Activated CD4-positive, alpha-beta T cell treated with anti-CD3 and anti-CD28 coated beads, Interleukin-2, amount 50 U/mL, for 4 hours (primary cell): ENCODE data around the gene FGF14.

Experiments
- DNase-seq, 2 experiments: peaks; one replicate each; pipeline ENCODE4 v3.0.0-alpha.2; 2020

The FGF14 gene

DNA sequence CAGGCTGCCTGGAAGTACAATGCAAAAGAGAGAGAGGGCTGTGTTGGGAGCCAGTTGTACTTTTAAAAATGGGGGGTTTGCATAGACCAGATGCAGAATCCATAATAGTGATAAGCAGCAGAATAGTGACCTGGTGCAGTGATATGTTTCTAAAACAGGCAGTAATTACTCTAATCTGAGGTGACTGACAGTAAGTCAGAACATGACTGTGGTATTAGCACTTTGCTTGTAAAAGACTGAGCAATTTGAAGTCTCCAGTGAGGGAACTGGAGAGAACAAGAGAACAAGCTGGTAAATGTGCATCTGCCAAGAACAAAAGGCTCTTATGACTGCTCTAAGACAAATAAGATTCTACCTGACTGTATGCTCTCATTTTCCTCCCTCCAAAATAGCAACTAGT lies 565.9 kb downstream of the FGF14 start:
- DNase-seq, result no peak

DNA sequence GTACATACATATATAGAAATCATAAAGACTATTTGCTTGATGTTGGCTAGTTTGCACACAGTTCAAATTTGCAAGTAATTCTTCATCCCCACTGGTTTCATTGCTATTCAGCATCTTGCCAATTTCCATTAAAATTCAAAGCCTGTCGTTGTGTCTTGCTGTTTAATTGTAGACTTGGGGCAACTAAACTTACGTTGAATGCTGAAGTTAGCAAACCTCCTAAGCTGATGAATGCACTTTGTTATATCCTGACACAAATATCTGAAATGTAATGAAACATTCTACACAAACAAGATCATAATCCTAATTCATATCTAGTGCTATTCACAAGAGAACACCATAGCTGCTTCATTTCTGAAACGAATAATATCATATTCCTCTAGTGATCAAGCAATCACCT lies 568.2 kb downstream of the FGF14 start:
- no peak for DNase-seq

DNA sequence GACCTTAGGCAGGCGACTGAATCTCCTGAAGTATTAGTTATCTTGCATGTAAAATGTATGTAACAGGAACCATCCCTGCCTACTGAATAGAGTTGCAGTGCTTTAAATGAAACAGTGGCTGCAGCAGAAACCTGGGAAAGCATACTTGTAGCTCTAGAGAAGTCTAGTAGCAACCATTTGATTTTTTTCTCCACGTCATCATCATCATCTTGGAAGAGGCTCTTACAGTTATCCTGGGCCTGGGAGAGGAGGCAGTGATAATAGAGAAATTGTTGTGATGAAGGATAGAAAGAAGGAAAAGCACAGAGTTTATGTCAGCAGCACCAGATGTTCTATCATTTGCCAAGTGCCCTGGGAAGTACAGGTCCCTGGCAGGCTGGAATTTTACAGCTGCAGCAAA lies 571.8 kb downstream of the FGF14 start:
- DNase-seq, result no peak

DNA sequence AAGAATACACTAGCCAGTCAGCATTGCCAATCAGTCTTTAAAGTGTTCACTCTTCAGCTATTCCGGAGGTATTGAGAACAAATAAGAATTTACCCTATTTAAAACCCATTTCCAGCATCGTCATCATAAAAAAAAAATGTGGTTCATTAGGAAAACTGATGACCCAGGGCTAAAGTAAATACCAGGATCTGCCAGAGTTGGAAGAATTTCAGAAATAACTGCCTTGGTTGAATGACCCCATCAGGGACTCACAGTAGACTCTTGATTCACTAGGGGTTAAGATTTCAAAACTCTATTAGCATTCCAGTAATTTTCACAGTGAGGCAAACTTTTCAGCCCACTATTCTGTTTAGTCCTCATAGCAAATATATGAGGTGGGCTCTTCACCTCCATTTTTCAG lies 572.4 kb downstream of the FGF14 start:
- DNase-seq, result no peak

DNA sequence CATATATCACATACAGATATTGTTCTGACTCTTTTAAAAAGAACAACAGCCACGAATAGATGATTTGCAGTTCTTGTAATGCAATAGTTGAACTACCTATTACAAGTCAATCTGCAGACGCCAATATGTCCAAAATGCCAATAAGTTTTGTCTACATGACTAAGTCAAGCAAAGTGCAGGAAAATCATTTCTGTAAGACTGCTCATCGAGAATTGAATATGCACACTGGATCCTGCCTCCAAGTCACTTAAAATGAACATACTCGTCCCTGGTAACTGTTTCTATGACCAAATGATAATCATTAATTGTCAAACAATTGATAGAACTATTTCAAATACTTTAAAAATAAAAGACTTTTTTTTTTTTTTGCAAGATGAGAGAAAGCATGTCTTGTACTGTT lies 573.7 kb downstream of the FGF14 start:
- DNase-seq, result no peak

DNA sequence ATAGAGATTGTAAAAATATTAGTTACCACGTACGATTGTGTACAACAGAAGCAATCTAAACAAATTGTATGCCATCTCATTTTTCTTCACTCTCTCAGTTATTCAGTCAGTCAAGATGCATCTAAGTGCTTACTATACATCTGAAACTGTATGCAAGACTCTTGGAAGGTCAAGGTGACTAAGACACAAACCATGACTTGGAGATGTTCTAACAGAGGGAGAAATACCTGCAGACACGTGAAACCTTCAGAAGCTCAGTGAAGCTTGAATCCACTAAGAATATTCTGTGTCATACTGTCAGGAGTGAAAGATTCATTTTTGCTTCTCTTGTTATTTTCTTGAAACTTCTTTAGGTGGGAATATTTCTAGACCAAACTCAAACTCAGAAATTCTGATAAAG lies 584.0 kb downstream of the FGF14 start:
- DNase-seq, result no peak

DNA sequence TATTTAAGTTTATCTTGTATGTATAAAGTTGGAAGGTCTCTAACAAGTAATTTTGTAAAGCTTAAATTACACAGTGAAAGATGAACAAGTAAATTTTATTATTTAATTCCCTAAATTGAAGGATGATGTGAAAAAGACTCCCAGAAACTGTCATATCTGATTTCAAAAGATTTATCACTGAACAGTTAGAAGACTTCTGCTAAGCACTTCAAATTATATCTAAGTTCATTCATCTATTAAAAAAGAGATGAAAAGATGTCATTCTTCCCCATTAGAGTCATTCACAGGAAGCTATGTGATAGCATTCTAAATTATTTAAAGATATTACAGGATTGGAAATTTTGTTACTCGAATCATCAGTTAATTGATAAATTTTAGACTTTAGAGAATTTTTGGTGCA lies 590.0 kb downstream of the FGF14 start:
- no peak for DNase-seq

DNA sequence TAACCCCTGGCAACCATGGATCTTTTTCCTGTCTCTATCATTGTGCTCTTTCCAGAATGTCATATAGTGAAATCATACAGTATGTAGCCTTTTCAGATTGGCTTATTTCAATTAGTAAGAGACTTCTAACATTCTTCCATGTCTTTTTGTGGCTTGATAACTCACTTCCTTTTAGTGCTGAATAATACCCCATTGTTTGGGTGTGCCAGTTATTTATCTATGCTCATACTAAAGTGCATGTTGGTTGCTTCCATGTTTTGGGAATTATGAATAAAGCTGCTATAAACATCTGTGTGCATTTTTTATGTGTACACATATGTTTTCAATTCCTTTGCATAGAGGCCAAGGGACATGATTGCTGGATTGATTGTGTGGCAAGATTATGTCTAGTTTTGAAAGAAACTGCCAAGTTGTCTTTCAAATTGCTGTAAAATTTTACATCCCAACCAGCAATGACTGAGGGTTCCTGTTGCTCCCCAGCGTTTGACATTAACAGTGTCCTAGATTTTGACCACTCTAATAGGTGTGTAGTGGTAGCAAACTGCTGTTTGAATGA lies 590.5 kb downstream of the FGF14 start:
- no peak for DNase-seq

DNA sequence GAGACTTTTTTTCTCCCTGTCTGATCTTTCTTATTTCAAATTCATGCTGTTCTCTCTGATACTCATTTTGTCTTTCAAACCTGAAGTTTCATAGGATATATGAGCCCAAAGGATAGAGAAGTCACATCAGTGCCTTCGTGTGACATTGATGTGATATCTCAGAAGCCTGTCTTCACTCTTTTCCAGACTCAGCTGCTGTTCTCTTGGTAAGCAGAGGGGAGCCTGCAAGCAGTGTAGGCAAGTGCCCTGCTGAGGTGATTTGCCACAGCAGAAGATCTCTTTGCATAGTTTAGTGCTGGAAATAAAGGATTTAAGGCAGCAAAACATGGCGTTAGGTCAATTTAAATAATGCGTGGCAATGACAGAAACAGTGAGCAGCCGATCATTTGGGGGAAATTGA lies 602.7 kb downstream of the FGF14 start:
- no peak for DNase-seq

DNA sequence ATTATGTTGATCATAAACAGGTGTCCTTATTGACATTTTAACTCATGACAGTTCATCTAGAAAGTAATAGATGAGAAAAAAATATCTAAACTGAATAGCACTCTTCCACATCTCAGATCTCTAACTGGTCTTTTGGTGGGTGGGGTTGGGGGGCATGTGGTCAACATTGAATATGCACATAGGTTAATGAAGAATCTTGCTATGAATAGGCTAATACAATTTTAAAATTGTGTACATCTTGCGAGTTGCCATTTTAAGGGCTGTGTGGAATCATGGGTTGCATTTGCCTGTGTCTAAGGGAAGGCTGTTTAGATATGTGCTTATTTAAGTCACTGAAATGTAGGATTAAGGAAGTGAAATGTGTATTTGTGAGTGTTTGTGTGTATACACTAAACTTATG lies 603.4 kb downstream of the FGF14 start:
- DNase-seq, result no peak

DNA sequence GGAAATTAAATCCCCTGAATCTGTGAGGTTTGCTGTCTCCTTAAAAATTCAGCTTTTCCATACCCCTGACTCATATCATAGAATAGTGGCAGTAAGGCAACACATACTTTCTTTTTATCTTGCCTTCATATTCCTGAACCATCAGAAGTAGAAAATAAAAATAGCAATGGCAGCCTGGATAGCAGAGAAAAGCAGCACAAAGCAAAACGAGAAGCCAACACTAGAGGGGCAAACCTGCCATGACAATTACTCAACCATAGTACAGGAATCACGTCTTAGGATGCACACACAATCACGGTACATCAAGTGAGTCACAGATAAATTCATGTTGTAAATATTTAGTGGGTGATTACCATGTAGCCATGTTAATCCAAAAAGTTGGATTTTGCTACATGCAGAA lies 606.4 kb downstream of the FGF14 start:
- no peak for DNase-seq

DNA sequence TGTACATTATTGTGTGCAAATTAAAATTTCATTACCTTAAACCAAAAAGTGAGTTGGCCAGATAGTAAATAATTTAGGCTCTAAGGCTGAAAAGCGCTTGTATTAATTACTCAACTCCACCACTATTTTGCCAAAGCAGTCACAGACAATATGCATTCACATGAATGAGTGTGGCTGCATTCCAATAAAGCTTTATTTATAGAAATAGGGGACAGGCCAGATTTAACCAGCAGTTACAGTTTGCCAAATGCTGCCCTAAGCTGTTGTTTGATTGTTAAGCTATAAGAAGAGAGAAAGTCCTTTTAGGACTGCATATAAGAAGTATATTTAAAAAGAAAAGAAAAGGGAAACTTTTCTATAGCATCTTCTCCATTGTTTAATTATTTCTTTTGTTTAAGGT lies 606.8 kb downstream of the FGF14 start:
- DNase-seq, result no peak

DNA sequence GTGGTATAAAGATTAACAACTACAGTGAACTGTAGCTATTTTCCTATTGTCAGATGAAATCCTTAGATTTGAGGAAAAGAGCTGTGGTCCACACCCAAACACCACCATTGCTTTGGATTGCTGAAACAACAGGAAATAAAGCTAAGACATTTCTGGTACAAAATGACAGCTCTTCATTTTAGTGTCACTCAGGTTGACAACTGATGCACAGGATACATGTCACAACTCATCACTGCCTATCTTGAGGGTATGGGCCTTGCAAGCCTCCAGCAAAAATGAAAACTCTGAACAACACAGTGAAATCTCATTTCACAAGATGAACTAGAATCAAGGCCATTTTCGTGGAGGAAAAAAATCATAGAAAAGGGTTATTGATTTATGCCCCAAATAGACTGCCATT lies 609.7 kb downstream of the FGF14 start:
- DNase-seq, result no peak

DNA sequence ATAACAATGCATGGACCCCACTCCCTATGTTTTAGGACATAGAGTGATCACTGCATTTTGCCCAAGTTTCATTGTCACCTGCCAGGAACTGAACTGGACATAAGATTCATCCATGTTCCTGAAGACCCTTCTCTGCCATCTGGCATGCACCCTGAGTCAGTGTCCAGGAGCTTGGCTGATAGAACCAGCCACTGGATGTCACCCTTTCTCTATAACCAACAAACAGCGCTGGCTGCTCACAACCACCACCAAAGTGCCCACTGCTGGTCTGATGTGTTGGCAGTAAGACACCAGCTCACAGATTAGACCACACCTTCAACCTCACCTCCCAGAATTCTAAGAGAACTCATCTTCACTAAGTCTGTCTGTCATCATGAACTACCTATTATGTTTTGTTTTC lies 616.0 kb downstream of the FGF14 start:
- no peak for DNase-seq

DNA sequence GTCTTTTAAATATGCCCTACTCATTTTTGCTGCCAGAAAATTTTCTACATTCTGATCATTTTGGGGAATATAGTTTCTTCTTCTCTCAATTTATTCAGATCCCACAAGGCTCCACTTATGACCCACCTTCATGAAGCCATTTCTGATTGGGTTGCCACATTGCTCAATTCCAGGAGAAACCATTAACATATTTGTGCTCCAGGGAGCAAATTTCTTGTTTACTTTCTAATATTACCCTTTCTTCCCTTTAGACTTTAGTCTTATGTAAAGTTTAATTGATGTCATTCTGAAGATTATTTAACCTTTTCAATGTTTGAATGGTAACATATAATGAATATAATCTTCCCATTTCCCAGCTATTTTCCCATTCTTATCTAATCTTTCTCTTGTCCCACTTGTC lies 617.5 kb downstream of the FGF14 start:
- DNase-seq, result no peak

DNA sequence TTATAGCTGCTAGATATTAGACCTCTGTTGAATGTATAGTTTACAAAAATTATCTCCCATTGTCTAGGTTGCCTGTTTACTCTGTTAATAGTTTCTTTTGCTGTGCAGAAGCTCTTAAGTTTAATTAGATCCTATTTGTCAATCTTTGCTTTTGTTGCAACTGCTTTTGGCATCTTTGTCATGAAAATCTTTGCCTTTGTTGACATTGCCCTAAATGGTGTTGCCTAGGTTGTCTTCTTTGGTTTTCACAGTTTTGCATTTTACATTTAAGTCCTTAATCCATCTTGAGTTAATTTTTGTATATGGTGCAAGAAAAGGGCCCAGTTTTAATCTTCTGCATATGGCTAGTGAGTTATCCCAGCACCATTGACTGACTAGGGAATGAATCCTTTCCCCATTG lies 618.3 kb downstream of the FGF14 start:
- DNase-seq, result no peak

DNA sequence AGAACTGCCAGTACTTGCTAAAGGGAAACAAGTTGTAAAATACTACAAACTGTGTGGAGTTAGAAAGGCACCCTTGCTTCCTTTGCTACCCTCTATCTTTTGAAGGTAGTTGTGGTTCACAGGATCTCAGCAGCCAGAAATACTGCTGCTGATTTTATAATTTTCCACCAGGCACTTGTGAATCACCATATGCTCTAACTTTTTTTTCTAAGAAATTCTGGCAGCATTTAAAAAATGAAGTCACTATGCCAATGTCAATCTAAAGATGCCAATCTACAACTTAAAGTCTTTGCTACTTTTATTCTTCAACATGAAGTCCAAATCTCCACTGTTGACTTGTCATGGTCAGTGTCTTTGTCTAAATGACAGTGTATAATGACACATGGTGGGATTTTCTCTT lies 621.6 kb downstream of the FGF14 start:
- no peak for DNase-seq

DNA sequence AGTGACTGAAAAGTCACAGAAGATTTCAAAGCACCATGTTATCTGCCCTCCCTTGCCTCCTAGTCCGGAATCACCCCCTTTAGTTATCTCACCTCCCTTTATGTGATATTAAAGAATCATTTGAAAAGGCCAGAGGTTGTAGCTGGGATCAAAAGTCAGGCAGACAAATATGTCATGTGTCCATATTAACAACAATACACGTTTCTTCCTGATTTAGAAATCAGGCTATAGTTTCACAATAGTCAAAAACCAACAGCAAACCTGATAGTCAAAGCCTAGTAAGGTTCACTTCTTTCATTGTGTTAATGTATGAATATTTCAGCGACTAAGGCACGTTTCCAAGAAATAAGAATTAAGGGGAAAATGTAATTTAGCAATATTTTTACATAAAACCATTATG lies 622.7 kb downstream of the FGF14 start:
- no peak for DNase-seq

DNA sequence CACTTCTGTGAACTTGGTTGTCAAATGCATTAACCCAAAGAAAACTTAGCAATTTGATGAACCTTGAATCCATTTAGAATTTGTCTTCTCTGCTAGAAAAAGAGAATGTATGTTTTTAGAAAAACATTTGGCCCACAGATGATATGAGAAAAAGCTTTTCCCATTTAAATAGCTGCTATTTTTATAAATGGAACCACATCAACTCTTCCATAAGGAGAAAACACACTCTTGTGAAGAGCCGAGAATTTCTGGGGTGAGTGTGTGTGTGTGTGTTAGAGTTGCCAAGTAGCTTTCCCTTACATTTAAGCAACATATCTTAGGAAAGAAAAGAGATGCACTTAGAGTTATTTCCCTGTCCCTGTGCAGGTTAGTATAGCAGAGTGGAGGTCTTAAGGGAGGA lies 626.6 kb downstream of the FGF14 start:
- DNase-seq, result no peak

DNA sequence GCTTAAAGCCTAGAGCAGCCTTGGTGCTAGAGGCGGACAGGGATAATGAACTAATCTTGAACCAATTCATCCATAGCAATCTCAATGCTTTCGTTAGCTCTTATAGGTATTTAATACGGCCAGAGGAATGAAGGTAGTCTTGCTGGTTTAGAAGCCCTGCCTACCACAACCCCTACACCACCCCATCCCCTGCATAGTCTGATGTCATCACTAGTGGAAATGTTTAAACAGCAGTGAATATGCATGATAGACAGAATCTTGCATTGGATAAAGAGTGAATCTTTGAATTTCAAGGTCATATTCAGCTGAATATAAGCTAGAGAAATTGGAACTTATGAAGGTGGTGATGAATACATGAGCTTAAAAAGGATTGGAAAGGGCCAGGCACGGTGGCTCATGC lies 627.5 kb downstream of the FGF14 start:
- DNase-seq, result no peak

DNA sequence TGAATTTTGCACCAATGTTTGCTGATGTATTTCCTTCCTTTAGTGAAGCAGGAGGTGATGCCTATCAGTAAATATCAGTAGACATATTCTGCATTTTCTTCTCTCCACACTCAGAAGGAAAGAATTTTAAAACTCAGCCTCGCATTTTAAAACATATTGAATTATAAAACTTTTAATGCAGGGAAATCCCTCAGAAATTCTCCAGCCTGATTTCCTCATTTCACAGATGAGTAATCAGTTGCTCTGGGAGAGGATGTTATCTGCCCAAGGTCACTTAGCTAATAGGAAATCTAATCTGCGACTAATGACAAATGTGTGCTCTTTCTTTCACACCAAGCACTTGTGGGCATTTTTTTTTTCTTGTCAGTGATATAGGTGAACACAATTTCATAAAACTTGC lies 628.8 kb downstream of the FGF14 start:
- no peak for DNase-seq

DNA sequence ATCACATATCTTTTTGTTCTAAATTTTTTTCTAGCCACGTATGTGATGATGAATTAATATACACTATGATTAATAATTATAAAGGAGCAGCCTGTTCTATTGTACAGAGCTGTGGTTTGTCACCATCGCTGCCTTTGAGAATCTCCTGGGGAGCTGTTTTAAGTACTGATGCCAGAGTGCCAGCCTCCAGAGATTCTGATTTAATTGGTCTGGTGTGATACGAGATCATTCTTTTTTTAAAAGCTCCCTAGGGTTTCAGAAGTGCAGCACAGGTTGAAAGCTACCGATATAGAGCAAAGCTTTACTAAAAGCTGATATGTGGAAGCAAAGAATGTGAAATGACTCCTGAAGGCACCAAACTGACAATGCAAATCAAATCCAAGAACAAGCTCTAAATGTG lies 634.7 kb downstream of the FGF14 start:
- no peak for DNase-seq

DNA sequence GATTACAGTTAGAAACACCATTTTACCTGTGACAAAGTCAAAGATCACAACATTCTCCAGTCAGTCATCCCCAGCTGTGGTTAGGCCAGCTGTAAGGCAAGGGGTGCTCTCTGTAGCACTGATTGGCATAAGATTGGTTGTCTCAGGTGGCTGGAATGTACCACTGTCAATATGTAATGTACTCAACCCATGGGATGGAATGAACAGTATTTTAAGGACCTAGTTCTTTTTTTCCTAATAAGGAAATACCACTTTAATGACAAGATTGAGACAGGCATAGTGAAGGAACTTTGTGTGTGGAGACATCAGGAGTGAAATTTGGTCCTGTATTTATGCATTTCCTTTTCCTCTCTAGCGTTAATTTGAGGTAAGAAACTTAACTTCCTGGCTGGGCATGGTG lies 638.7 kb downstream of the FGF14 start:
- no peak for DNase-seq

DNA sequence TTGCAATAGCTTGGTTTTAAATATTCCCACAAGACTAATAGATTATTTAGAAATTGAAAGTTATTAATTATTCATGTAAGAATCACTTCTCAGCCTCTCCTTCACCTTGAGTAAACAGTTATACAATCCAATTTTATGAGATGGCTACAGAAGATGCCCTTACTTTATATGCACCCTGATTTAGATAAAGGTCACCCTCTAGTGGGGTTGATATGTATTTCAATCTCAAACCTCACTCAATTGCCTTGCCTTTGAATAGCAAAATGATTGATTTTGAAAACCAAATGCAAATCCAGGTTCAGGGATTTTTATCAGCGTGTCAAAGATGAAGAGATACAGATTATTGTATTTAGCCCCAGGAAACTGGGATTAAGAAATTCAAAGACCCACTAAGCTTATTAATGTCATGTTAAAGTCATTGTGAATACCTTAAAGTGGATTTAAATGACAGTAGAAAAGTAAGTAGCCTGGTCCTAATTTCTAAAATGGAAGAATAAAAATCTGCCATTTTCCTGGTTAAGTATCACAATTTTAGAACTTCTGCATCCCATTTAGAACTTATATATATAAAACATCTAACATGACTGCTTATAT lies 644.3 kb downstream of the FGF14 start:
- no peak for DNase-seq

DNA sequence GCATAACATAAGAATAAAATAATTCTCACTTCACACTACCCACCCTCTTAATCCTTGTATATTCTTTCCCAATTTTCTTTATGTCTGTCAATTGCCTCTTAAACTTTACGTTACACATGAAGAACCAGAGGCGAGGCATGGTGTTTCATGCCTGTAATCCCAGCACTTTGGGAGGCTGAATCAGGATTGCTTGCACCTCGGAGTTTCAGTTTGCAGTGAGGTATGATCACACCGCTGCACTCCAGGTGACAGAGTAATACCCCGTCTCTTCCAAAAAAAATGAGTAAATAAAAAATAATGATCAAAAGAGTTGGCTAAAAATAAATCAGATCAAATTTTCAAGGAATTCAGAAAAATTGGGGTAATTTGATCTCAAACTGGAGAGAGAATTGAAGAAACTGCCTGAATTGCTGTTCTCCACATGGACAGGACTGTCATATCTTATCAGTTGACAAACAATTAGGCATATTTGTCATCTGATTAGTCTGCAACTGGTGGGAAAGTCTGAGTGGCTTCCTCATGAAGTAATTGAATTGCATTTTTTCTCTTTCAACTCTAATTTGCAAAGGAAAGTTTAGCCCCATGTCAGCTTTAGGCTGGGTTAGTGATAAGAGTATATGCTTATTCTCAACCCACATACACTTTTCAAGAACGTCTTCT lies 646.5 kb downstream of the FGF14 start:
- no peak for DNase-seq
